Loucy (cell line): Measurements from ENCODE around the gene SBF2.

Experiments used
- EZH2phosphoT487 ChIP-seq: fragments of 200-600 bp; IDR thresholded peaks from 2 replicates; pipeline ENCODE4 v1.6.1; 2018; ENCODE audit warnings: antibody characterized with exemption, mild to moderate bottlenecking, moderate library complexity, borderline replicate concordance
- TF ChIP-seq, protein P1 (sequence below): fragments of 200-600 bp; sonication (generic); conservative IDR thresholded peaks from 2 replicates; pipeline ENCODE4 v1.5.1; 2014; ENCODE audit warnings: mild to moderate bottlenecking, antibody characterized with exemption, low read length

- TF ChIP-seq, protein P1, sequence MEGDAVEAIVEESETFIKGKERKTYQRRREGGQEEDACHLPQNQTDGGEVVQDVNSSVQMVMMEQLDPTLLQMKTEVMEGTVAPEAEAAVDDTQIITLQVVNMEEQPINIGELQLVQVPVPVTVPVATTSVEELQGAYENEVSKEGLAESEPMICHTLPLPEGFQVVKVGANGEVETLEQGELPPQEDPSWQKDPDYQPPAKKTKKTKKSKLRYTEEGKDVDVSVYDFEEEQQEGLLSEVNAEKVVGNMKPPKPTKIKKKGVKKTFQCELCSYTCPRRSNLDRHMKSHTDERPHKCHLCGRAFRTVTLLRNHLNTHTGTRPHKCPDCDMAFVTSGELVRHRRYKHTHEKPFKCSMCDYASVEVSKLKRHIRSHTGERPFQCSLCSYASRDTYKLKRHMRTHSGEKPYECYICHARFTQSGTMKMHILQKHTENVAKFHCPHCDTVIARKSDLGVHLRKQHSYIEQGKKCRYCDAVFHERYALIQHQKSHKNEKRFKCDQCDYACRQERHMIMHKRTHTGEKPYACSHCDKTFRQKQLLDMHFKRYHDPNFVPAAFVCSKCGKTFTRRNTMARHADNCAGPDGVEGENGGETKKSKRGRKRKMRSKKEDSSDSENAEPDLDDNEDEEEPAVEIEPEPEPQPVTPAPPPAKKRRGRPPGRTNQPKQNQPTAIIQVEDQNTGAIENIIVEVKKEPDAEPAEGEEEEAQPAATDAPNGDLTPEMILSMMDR: no peak
- no peak for TF ChIP-seq EZH2phosphoT487
Measured at GRCh38 chr11:9875399-9875798, 418.6 kb downstream of the SBF2 start.
